ENCODE measurements around the gene LRRC10B.

- TF ChIP-seq CTCF (IDR thresholded peaks at IDR 0.05; ENCODE audit: insufficient read depth, low read length) (no peak), POLR2AphosphoS5 (IDR thresholded peaks at IDR 0.05; ENCODE audit: low read depth) (no peak), REST (IDR thresholded peaks at IDR 0.05; ENCODE audit: insufficient replicate concordance, low read depth) (no peak), SPI1 (IDR thresholded peaks at IDR 0.05; ENCODE audit: borderline replicate concordance, low read depth) (no peak)
These were observed 38.1 kb downstream of the LRRC10B start for GRCh38 chr11:61546663-61547062.
